Measurements from ENCODE around the gene IL1RN. TPM values are rescaled to one million over a fixed set of nuclear protein-coding genes. Genes with fewer than 3 reads are reported as not detected.

IL1RN gene
- total RNA-seq, 1 donor from 2014 or later: 2.4 TPM

- intact Hi-C loops (cut with micrococcal nuclease): no loop called here
These were observed 25.3 kb upstream of the IL1RN start for GRCh38 chr2:113102133-113102532.

GRCh38 chr2:113103277-113103676 is 24.1 kb upstream of the IL1RN start:
- intact Hi-C loops (cut with micrococcal nuclease): no loop called here

GRCh38 chr2:113104054-113104611 is 23.3 kb upstream of the IL1RN start:
- intact Hi-C loops (cut with micrococcal nuclease): no loop called here

- intact Hi-C loops (cut with micrococcal nuclease): no loop called here
These were observed 22.2 kb upstream of the IL1RN start for GRCh38 chr2:113105047-113105785.

GRCh38 chr2:113111121-113111520 is 16.3 kb upstream of the IL1RN start:
- intact Hi-C loops (cut with micrococcal nuclease): no loop called here

- intact Hi-C loops (cut with micrococcal nuclease): no loop called here
These were observed 15.5 kb upstream of the IL1RN start for GRCh38 chr2:113111823-113112287.

- intact Hi-C loops (cut with micrococcal nuclease): no loop called here
These were observed 15.0 kb upstream of the IL1RN start for GRCh38 chr2:113112441-113112840.

GRCh38 chr2:113112871-113113270 is 14.5 kb upstream of the IL1RN start:
- intact Hi-C loops (cut with micrococcal nuclease): no loop called here

- intact Hi-C loops (cut with micrococcal nuclease): no loop called here
These were observed 13.6 kb upstream of the IL1RN start for GRCh38 chr2:113113807-113114206.

GRCh38 chr2:113114224-113114945 is 13.0 kb upstream of the IL1RN start:
- intact Hi-C loops (cut with micrococcal nuclease): no loop called here

GRCh38 chr2:113114996-113115395 is 12.4 kb upstream of the IL1RN start:
- intact Hi-C loops (cut with micrococcal nuclease): no loop called here

- intact Hi-C loops (cut with micrococcal nuclease): loop anchor here (1.0 kb wide), 1 partner anchor 18 kb away; no protein-coding TSS in a partner anchor
These were observed 11.1 kb upstream of the IL1RN start for GRCh38 chr2:113116100-113116958.

GRCh38 chr2:113117541-113118262 is 9.7 kb upstream of the IL1RN start:
- intact Hi-C loops (cut with micrococcal nuclease): no loop called here

GRCh38 chr2:113118263-113118657 is 9.1 kb upstream of the IL1RN start:
- intact Hi-C loops (cut with micrococcal nuclease): no loop called here

GRCh38 chr2:113119111-113119510 is 8.3 kb upstream of the IL1RN start:
- intact Hi-C loops (cut with micrococcal nuclease): no loop called here

- intact Hi-C loops (cut with micrococcal nuclease): no loop called here
These were observed 6.5 kb upstream of the IL1RN start for GRCh38 chr2:113120861-113121260.

- intact Hi-C loops (cut with micrococcal nuclease): no loop called here
These were observed 5.0 kb upstream of the IL1RN start for GRCh38 chr2:113122364-113122763.

- intact Hi-C loops (cut with micrococcal nuclease): no loop called here
These were observed 3.7 kb upstream of the IL1RN start for GRCh38 chr2:113123726-113124125.

- intact Hi-C loops (cut with micrococcal nuclease): no loop called here
These were observed 3.0 kb upstream of the IL1RN start for GRCh38 chr2:113124181-113124961.

Data from T-helper 1 cell treated with Interleukin-12 subunit alpha and Interleukin-12 subunit beta and Interleukin-4 antibody, amounts not matched to agents 30 ng/mL and 1 ng/mL, for 36 hours (primary cell).